HepG2 (cell line): ENCODE measurements around the gene COPZ2. TPM values are rescaled to one million over a fixed set of nuclear protein-coding genes. Genes with fewer than 3 reads are reported as not detected.

Experiments used
- DNMT3B ChIP-seq: conservative IDR thresholded peaks from 2 replicates; pipeline ENCODE4 v1.6.1; 2016; ENCODE audit warnings: missing biosample characterization, control low read depth
- HES4 ChIP-seq: sonication (generic); formaldehyde crosslinking; IDR thresholded peaks from 2 replicates; pipeline ENCODE4 v1.9.0; 2021; ENCODE audit warnings: mild to moderate bottlenecking, missing genetic modification reagents, borderline replicate concordance
- MLLT10 ChIP-seq: sonication (generic); formaldehyde crosslinking; IDR thresholded peaks from 2 replicates; pipeline ENCODE4 v1.4.0; 2020; ENCODE audit warnings: missing genetic modification reagents
- NCOA1 ChIP-seq: sonication (generic); formaldehyde crosslinking; IDR thresholded peaks from 2 replicates; pipeline ENCODE4 v1.9.0; 2021; ENCODE audit warnings: missing genetic modification reagents
- PITX1 ChIP-seq: sonication (generic); formaldehyde crosslinking; IDR thresholded peaks from 2 replicates; pipeline ENCODE4 v1.5.1; 2020; ENCODE audit warnings: mild to moderate bottlenecking, missing genetic modification reagents
- RCOR2 ChIP-seq: IDR thresholded peaks from 2 replicates; pipeline ENCODE4 v1.6.1; 2016; ENCODE audit warnings: missing biosample characterization, missing genetic modification reagents
- RERE ChIP-seq: IDR thresholded peaks from 2 replicates; pipeline ENCODE4 v1.6.1; 2016; ENCODE audit warnings: low read depth, missing genetic modification reagents, missing compliant biosample characterization
- SIN3B ChIP-seq: fragments of 150-350 bp; IDR thresholded peaks from 2 replicates; pipeline ENCODE4 v1.6.1; 2014; ENCODE audit warnings: low read length
- THAP9 ChIP-seq: sonication (generic); formaldehyde crosslinking; IDR thresholded peaks from 2 replicates; pipeline ENCODE4; 2020; ENCODE audit warnings: missing genetic modification reagents, mild to moderate bottlenecking, borderline replicate concordance
- ZKSCAN8 ChIP-seq: IDR thresholded peaks from 2 replicates; pipeline ENCODE4 v1.6.1; 2016; ENCODE audit warnings: borderline replicate concordance, missing genetic modification reagents, missing compliant biosample characterization
- ZNF232 ChIP-seq: sonication (generic); formaldehyde crosslinking; IDR thresholded peaks from 2 replicates; pipeline ENCODE4 v1.4.0; 2020; ENCODE audit warnings: missing genetic modification reagents, borderline replicate concordance
- ZNF282 ChIP-seq: fragments of 450-650 bp; IDR thresholded peaks from 2 replicates; pipeline ENCODE4 v1.6.1; 2018; ENCODE audit not compliant: partially characterized antibody
- ZNF329 ChIP-seq: sonication (generic); formaldehyde crosslinking; IDR thresholded peaks from 2 replicates; pipeline ENCODE4 v1.9.0; 2021; ENCODE audit warnings: low read depth, mild to moderate bottlenecking, missing genetic modification reagents
- ZNF569 ChIP-seq: sonication (generic); formaldehyde crosslinking; IDR thresholded peaks from 2 replicates; pipeline ENCODE4 v1.5.0; 2020; ENCODE audit warnings: mild to moderate bottlenecking, missing genetic modification reagents, moderate library complexity, borderline replicate concordance
- ZNF780A ChIP-seq: sonication (generic); formaldehyde crosslinking; IDR thresholded peaks from 2 replicates; pipeline ENCODE4 v1.8.0; 2022; ENCODE audit warnings: mild to moderate bottlenecking, missing genetic modification reagents, moderate library complexity
- ZSCAN9 ChIP-seq: IDR thresholded peaks from 2 replicates; pipeline ENCODE4 v1.6.1; 2016; ENCODE audit warnings: borderline replicate concordance
- polyA plus RNA-seq, 8 experiments: library from polyadenylated mRNA; depleted of rRNA in 3 of 8; stranded (reverse) in 7 of 8; unstranded in 1 of 8; fragments of >200 nt; fragmentation: Illumina TruSeq in 4 of 8; extraction: Trizol in 4 of 8; gene quantifications; 2 replicates each; pipeline versions ENCODE4 v1.2.1 to v1.2.3, GENCODE V29; 2011 to 2016; ENCODE audit warnings: low read depth in 4 of 8, missing spikeins in 1 of 8, mixed read lengths in 1 of 8; ENCODE audit not compliant: insufficient read depth in 1 of 8
- total RNA-seq, 5 experiments: library from RNA; depleted of rRNA; stranded (reverse); fragments of >200 nt; fragmentation: Illumina TruSeq; extraction: Trizol; gene quantifications; 2 replicates each; pipeline ENCODE4 v1.2.3, GENCODE V29; 2016; ENCODE audit warnings: low read depth in 1 of 5
- TF ChIP-seq, protein P1 (sequence below): sonication (generic); formaldehyde crosslinking; IDR thresholded peaks from 2 replicates; pipeline ENCODE4 v1.4.0; 2020; ENCODE audit warnings: missing genetic modification reagents
- TF ChIP-seq, protein P2 (sequence below): sonication (generic); formaldehyde crosslinking; IDR thresholded peaks from 2 replicates; pipeline ENCODE4 v1.4.0; 2020; ENCODE audit warnings: mild to moderate bottlenecking, missing genetic modification reagents

Gene COPZ2
- total and polyA plus RNA-seq, 2 of the 13 experiments (the other 11 are each of a cell fraction or from before 2014, with no cell fraction given): 0.61 to 1.5 TPM

DNA sequence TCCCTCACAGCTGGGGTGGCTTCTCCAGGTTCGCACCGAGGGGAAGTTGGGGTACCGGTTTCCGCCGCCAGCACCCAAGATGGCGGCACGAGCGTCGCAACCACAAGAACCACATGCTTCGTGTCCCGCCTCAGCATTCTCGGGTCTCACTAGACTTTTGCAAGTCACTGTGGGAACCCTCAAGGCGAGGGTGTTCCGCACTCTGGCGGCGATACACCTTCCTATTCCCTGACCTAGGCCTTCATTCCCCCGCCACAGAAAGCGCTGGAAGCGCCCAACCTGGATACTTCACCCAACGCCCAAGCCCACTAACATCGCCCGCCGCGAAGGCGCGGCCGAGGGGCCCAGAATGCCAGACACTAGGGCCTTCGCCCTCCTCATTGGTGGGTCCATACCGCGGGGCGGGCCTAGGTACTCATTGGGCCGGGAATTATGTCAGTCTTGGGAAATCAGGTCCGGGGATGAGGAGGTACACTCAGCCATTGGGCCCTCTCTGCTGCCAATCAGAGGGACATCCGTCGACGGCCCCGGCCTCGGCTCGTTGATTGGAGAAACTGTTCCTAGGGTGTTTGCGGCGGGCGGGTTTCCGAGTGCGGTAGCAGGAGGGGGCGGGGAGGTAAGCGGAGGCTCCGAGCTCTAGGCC is 10.3 kb upstream of the COPZ2 start, which contains the start of gene NFE2L1 (continued):
- TF ChIP-seq HES4 (CRISPR knock-in tag): peak; percentile 95
- TF ChIP-seq THAP9: peak; percentile 84; the same call in 1 of the 2 replicates
- TF ChIP-seq DNMT3B (CRISPR knock-in tag): peak; percentile 90
- no peak; the same call in 1 of the 2 replicates for TF ChIP-seq PITX1
- no peak for TF ChIP-seq MLLT10 (CRISPR knock-in tag)
- TF ChIP-seq ZKSCAN8: no peak
- peak; percentile 95 for TF ChIP-seq ZNF232 (CRISPR knock-in tag)
- no peak for TF ChIP-seq ZNF329 (CRISPR knock-in tag)
- TF ChIP-seq RCOR2 (CRISPR knock-in tag): no peak
- peak; percentile 91; the same call in 1 of the 2 replicates for TF ChIP-seq ZNF569 (CRISPR knock-in tag)
- no peak for TF ChIP-seq RERE (CRISPR knock-in tag)
- peak; percentile 73; the same call in 1 of the 2 replicates for TF ChIP-seq NCOA1 (CRISPR knock-in tag)
- no peak for TF ChIP-seq SIN3B
- TF ChIP-seq, protein P1, sequence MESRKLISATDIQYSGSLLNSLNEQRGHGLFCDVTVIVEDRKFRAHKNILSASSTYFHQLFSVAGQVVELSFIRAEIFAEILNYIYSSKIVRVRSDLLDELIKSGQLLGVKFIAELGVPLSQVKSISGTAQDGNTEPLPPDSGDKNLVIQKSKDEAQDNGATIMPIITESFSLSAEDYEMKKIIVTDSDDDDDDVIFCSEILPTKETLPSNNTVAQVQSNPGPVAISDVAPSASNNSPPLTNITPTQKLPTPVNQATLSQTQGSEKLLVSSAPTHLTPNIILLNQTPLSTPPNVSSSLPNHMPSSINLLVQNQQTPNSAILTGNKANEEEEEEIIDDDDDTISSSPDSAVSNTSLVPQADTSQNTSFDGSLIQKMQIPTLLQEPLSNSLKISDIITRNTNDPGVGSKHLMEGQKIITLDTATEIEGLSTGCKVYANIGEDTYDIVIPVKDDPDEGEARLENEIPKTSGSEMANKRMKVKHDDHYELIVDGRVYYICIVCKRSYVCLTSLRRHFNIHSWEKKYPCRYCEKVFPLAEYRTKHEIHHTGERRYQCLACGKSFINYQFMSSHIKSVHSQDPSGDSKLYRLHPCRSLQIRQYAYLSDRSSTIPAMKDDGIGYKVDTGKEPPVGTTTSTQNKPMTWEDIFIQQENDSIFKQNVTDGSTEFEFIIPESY: peak; percentile 90
- TF ChIP-seq ZNF282: no peak
- TF ChIP-seq, protein P2, sequence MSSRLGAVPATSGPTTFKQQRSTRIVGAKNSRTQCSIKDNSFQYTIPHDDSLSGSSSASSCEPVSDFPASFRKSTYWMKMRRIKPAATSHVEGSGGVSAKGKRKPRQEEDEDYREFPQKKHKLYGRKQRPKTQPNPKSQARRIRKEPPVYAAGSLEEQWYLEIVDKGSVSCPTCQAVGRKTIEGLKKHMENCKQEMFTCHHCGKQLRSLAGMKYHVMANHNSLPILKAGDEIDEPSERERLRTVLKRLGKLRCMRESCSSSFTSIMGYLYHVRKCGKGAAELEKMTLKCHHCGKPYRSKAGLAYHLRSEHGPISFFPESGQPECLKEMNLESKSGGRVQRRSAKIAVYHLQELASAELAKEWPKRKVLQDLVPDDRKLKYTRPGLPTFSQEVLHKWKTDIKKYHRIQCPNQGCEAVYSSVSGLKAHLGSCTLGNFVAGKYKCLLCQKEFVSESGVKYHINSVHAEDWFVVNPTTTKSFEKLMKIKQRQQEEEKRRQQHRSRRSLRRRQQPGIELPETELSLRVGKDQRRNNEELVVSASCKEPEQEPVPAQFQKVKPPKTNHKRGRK (CRISPR knock-in tag): no peak
- 0 out of 2 replicates have a peak, but pooled peaks have one; percentile 45 for TF ChIP-seq ZNF780A (CRISPR knock-in tag)
- no peak for TF ChIP-seq ZSCAN9 (CRISPR knock-in tag)
